ENCODE results near the gene CLSTN2.
"Not testable (repeated sequence)": the region's sequence is repeated elsewhere in the genome, so short reads cannot be mapped to it uniquely, and the experiment has no call there.

Gene CLSTN2

DNA sequence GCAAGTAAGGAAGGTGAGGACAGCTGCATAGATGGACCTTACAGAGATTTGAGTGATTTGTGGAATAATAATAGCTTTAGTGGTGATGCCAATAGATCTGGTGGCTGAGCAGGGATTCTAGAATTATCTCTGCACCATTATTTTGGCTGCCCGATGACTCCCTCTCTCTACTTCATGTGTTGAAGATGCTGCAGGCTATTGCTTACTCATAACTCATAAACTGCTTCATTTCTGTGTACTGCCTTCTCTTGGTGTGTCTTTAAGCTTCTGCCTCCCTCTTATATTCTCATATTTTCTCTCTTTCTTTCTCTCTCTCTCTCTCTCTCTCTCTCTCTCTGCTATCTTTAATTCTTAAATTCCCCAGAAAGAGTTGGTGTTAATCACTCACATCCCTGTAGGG, 486.9 kb downstream of the CLSTN2 start:
- H3K9ac ChIP-seq (ENCODE audit: low read depth in 1 of 2, low read length in 2 of 2) = no peak overlapping the region
- no peaks in the 10 kb centered on the region for H3K36me3 ChIP-seq (ENCODE audit: control insufficient read depth in 1 of 2, insufficient read depth in 2 of 2, low read length in 2 of 2)
- H3K27ac ChIP-seq (ENCODE audit: low read depth, low read length) = no peak overlapping the region
- no peaks in the 10 kb centered on the region for H3K9me3 ChIP-seq (ENCODE audit: control insufficient read depth in 1 of 2, low read length in 2 of 2)
- no peaks in the 10 kb centered on the region for H3K4me1 ChIP-seq (ENCODE audit: control insufficient read depth in 1 of 2, insufficient read depth in 2 of 2, low read length in 2 of 2)
- no peak overlapping the region for H3K4me3 ChIP-seq (ENCODE audit: low read depth in 1 of 2, low read length in 2 of 2)
- no peaks in the 10 kb centered on the region for H3K27me3 ChIP-seq (ENCODE audit: control insufficient read depth in 1 of 2, insufficient read depth in 2 of 2, low read length in 2 of 2)

DNA sequence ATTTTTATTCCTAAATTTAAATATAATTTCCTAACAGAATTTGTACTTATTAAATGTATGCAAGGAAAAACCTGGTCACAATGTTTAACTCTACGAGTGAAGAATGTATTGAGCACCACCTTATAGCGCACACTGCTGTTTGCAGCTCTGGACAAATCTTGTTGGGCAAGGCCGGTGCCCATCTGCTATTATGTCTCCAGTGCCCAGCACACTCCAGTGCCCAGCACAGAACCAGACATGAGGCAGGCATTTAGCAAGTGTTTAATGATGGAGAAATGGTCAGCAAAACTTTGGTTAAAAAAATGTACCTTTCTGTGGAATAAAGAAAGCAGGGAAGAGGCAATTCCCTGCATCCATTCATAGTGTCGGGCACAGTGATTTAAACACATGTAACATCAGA, 488.2 kb downstream of the CLSTN2 start:
- Histone ChIP-seq H3K9me3 (ENCODE audit: control insufficient read depth in 1 of 2, low read length in 2 of 2) (no peaks in the 10 kb centered on the region), H3K9ac (ENCODE audit: low read depth in 1 of 2, low read length in 2 of 2) (no peak overlapping the region), H3K27me3 (ENCODE audit: control insufficient read depth in 1 of 2, insufficient read depth in 2 of 2, low read length in 2 of 2) (no peaks in the 10 kb centered on the region), H3K4me3 (ENCODE audit: low read depth in 1 of 2, low read length in 2 of 2) (no peak overlapping the region), H3K36me3 (ENCODE audit: control insufficient read depth in 1 of 2, insufficient read depth in 2 of 2, low read length in 2 of 2) (no peaks in the 10 kb centered on the region), H3K27ac (ENCODE audit: low read depth, low read length) (no peak overlapping the region), H3K4me1 (ENCODE audit: control insufficient read depth in 1 of 2, insufficient read depth in 2 of 2, low read length in 2 of 2) (no peaks in the 10 kb centered on the region)

DNA sequence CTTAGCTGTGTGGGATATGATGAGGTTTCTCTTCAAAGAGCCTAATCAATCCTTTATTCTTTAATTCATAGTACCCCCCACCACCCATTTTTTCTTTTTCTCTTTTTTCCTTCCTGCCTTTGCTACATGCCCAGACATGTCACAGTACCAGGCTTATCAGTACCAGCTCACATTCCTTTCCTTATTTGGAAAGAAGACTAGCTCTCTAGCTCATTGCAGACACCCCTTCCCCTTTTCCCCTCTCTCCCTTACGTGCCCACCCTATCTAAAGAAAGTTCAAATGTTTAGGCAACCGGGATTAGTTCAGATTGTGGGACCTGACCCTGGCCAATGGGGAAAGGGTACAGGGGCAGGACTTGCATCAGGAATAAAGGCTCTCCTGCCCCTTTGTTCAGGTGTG, 488.6 kb downstream of the CLSTN2 start:
- H3K27ac ChIP-seq (ENCODE audit: low read depth, low read length); H3K4me3 ChIP-seq (ENCODE audit: low read depth in 1 of 2, low read length in 2 of 2); H3K4me1 ChIP-seq (ENCODE audit: control insufficient read depth in 1 of 2, insufficient read depth in 2 of 2, low read length in 2 of 2); H3K9ac ChIP-seq (ENCODE audit: low read depth in 1 of 2, low read length in 2 of 2); H3K27me3 ChIP-seq (ENCODE audit: control insufficient read depth in 1 of 2, insufficient read depth in 2 of 2, low read length in 2 of 2); H3K36me3 ChIP-seq (ENCODE audit: control insufficient read depth in 1 of 2, insufficient read depth in 2 of 2, low read length in 2 of 2); H3K9me3 ChIP-seq (ENCODE audit: control insufficient read depth in 1 of 2, low read length in 2 of 2): not testable (repeated sequence)

DNA sequence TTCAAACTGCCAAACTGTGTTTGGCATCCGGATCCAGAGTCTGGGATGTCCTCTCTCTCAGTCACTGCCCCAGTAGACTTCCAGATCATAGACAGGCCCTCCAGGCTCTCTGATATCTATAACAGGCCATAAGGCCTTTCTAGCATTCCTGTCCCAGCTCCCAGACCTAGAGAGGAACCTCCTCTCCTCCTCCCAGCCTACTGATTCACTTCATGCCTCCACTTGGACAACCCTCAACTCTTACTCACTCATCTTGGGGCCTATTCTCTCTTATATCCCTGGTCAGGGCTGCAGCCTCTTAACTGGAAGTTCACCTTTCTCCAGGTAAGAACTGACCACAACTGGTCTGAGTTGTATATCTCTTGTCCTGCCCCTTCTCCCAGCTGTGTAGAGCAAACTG, 489.2 kb downstream of the CLSTN2 start:
- H3K9me3 ChIP-seq (ENCODE audit: control insufficient read depth in 1 of 2, low read length in 2 of 2) = no peaks in the 10 kb centered on the region
- H3K27ac ChIP-seq (ENCODE audit: low read depth, low read length) = no peak overlapping the region
- no peak overlapping the region for H3K9ac ChIP-seq (ENCODE audit: low read depth in 1 of 2, low read length in 2 of 2)
- H3K36me3 ChIP-seq (ENCODE audit: control insufficient read depth in 1 of 2, insufficient read depth in 2 of 2, low read length in 2 of 2) = no peaks in the 10 kb centered on the region
- no peaks in the 10 kb centered on the region for H3K4me1 ChIP-seq (ENCODE audit: control insufficient read depth in 1 of 2, insufficient read depth in 2 of 2, low read length in 2 of 2)
- no peaks in the 10 kb centered on the region for H3K27me3 ChIP-seq (ENCODE audit: control insufficient read depth in 1 of 2, insufficient read depth in 2 of 2, low read length in 2 of 2)
- H3K4me3 ChIP-seq (ENCODE audit: low read depth in 1 of 2, low read length in 2 of 2) = no peak overlapping the region

DNA sequence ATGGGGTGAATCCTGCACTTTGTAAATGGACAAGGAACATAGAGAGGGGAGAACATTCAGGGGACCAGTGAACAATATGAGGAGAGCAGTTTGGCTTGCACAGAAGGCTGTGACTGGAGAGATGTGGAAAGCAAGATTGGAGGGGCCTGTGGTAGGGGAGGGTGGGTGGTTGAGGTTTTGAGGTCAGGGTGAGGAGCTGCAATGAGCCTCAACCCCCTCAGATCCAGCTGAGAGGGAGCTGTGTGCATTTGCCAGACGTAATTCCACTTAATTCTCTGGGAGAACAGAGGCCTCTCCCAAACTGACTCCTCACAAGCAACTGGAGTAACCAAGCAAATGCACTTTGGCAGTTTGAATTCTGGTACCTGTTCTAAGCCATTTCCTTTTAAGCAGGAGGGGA, 489.7 kb downstream of the CLSTN2 start:
- Histone ChIP-seq H3K27me3 (ENCODE audit: control insufficient read depth in 1 of 2, insufficient read depth in 2 of 2, low read length in 2 of 2) (no peaks in the 10 kb centered on the region), H3K4me1 (ENCODE audit: control insufficient read depth in 1 of 2, insufficient read depth in 2 of 2, low read length in 2 of 2) (no peaks in the 10 kb centered on the region), H3K9ac (ENCODE audit: low read depth in 1 of 2, low read length in 2 of 2) (no peak overlapping the region), H3K4me3 (ENCODE audit: low read depth in 1 of 2, low read length in 2 of 2) (no peak overlapping the region), H3K9me3 (ENCODE audit: control insufficient read depth in 1 of 2, low read length in 2 of 2) (no peaks in the 10 kb centered on the region), H3K36me3 (ENCODE audit: control insufficient read depth in 1 of 2, insufficient read depth in 2 of 2, low read length in 2 of 2) (no peaks in the 10 kb centered on the region), H3K27ac (ENCODE audit: low read depth, low read length) (no peak overlapping the region)

DNA sequence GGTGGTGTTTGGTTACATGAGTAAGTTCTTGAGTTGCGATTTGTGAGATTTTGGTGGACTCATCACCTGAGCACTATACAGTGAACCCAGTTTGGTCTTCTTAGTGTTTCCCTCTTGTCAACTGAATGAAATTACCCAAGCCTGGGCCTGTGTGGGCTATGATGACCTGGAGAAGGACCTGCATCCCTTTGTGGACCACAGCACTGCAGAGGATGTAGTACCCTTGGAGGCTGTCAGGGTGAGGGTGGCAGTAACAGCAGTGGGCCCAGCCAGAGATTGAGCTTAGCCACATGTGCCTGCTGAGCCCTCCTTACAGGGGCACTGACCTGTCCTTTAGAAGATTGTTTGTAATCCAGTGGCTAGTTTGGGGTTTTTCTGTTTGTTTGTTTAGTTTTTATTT, 492.8 kb downstream of the CLSTN2 start:
- Histone ChIP-seq H3K27me3 (ENCODE audit: control insufficient read depth in 1 of 2, insufficient read depth in 2 of 2, low read length in 2 of 2) (no peaks in the 10 kb centered on the region), H3K36me3 (ENCODE audit: control insufficient read depth in 1 of 2, insufficient read depth in 2 of 2, low read length in 2 of 2) (no peaks in the 10 kb centered on the region), H3K9ac (ENCODE audit: low read depth in 1 of 2, low read length in 2 of 2) (no peak overlapping the region), H3K9me3 (ENCODE audit: control insufficient read depth in 1 of 2, low read length in 2 of 2) (no peaks in the 10 kb centered on the region), H3K4me1 (ENCODE audit: control insufficient read depth in 1 of 2, insufficient read depth in 2 of 2, low read length in 2 of 2) (no peaks in the 10 kb centered on the region), H3K27ac (ENCODE audit: low read depth, low read length) (no peak overlapping the region), H3K4me3 (ENCODE audit: low read depth in 1 of 2, low read length in 2 of 2) (no peak overlapping the region)

DNA sequence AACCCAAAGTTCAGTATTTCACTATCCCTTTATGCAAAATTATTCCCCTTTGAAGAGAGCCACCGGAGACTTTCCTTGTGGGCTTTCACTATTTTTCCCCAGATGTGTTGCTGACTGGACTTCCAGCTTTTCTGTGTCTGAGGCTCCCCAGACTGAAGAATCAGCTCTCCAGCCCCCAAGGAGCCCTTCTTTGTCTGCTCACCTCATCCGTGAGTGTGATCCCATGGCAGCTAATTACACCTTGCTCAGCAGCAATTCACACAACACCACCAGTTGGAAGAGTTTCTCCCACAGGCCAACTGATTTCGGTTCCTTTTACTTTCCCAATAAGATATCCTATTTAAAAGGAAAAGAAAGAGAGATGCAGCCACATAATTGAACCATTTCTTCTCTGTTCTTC, 493.4 kb downstream of the CLSTN2 start:
- Histone ChIP-seq H3K4me3 (ENCODE audit: low read depth in 1 of 2, low read length in 2 of 2) (no peak overlapping the region), H3K4me1 (ENCODE audit: control insufficient read depth in 1 of 2, insufficient read depth in 2 of 2, low read length in 2 of 2) (no peaks in the 10 kb centered on the region), H3K9me3 (ENCODE audit: control insufficient read depth in 1 of 2, low read length in 2 of 2) (no peaks in the 10 kb centered on the region), H3K9ac (ENCODE audit: low read depth in 1 of 2, low read length in 2 of 2) (no peak overlapping the region), H3K36me3 (ENCODE audit: control insufficient read depth in 1 of 2, insufficient read depth in 2 of 2, low read length in 2 of 2) (no peaks in the 10 kb centered on the region), H3K27ac (ENCODE audit: low read depth, low read length) (no peak overlapping the region), H3K27me3 (ENCODE audit: control insufficient read depth in 1 of 2, insufficient read depth in 2 of 2, low read length in 2 of 2) (no peaks in the 10 kb centered on the region)

DNA sequence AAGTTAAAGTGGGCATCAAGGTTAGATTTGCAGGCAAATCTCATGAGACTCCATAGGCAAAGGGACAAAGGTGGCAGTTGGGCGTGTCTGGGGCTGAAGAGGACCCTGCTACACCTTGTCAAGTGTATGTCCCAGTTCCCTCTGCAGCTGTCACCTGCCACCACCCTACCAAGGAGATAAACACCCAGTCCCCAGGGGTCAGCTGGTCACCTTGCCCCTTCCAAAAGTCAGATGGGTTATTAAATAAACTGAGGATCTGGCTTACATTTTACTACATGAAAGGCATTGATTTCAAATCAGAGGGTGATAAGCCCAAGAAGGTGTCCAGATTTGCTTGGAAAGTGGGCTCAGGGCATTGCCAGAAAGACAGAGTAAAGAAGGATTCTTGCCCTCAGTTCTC, 494.8 kb downstream of the CLSTN2 start:
- H3K9ac ChIP-seq (ENCODE audit: low read depth in 1 of 2, low read length in 2 of 2) = no peak overlapping the region
- H3K4me1 ChIP-seq (ENCODE audit: control insufficient read depth in 1 of 2, insufficient read depth in 2 of 2, low read length in 2 of 2) = no peaks in the 10 kb centered on the region
- no peaks in the 10 kb centered on the region for H3K27me3 ChIP-seq (ENCODE audit: control insufficient read depth in 1 of 2, insufficient read depth in 2 of 2, low read length in 2 of 2)
- H3K36me3 ChIP-seq (ENCODE audit: control insufficient read depth in 1 of 2, insufficient read depth in 2 of 2, low read length in 2 of 2) = no peaks in the 10 kb centered on the region
- no peaks in the 10 kb centered on the region for H3K9me3 ChIP-seq (ENCODE audit: control insufficient read depth in 1 of 2, low read length in 2 of 2)
- no peak overlapping the region for H3K4me3 ChIP-seq (ENCODE audit: low read depth in 1 of 2, low read length in 2 of 2)
- H3K27ac ChIP-seq (ENCODE audit: low read depth, low read length) = no peak overlapping the region

DNA sequence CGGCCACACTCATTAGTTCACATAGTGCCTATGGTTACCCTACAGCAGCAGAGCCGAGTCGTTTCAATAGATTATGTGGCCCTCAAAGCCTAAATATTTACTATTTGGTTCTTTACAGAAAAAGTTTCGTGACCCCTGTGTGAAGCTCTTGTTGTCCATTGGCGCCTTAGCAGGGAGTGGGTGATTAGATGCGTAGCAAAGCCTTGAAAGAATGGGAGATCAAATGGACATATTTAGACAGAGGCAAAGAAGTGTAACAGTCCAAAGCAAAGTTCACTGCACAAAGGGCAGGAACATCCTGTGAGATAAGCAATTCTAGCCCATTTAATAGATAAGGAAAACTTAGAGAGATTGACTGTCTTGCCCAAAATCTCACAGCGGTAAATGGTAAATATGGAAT, 495.5 kb downstream of the CLSTN2 start:
- H3K27me3 ChIP-seq (ENCODE audit: control insufficient read depth in 1 of 2, insufficient read depth in 2 of 2, low read length in 2 of 2) = no peaks in the 10 kb centered on the region
- no peak overlapping the region for H3K4me3 ChIP-seq (ENCODE audit: low read depth in 1 of 2, low read length in 2 of 2)
- no peaks in the 10 kb centered on the region for H3K9me3 ChIP-seq (ENCODE audit: control insufficient read depth in 1 of 2, low read length in 2 of 2)
- H3K36me3 ChIP-seq (ENCODE audit: control insufficient read depth in 1 of 2, insufficient read depth in 2 of 2, low read length in 2 of 2) = no peaks in the 10 kb centered on the region
- H3K27ac ChIP-seq (ENCODE audit: low read depth, low read length) = no peak overlapping the region
- no peaks in the 10 kb centered on the region for H3K4me1 ChIP-seq (ENCODE audit: control insufficient read depth in 1 of 2, insufficient read depth in 2 of 2, low read length in 2 of 2)
- no peak overlapping the region for H3K9ac ChIP-seq (ENCODE audit: low read depth in 1 of 2, low read length in 2 of 2)

DNA sequence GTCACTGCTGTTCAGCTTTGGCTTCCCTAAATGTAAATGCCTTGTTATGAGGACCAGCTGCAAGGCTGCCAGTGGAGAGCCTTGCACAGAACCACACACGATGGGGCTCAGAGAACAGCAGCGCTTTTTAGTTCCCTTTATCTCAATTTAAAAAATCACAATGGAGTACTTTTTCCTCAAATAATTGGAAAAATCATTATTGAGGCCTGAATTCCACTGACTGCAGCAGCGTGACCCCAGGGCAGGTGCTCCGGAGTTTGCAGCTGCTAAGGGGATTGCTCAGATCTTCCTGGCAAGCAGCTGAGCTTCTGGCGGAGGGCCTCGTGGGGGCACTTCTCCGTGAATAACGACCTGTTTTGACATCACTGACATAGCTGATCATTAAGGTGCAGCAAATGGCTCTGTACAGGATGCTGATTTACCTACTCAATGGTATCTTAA, 497.3 kb downstream of the CLSTN2 start:
- H3K27me3 ChIP-seq (ENCODE audit: control insufficient read depth in 1 of 2, insufficient read depth in 2 of 2, low read length in 2 of 2) = no peaks in the 10 kb centered on the region
- no peak overlapping the region for H3K4me3 ChIP-seq (ENCODE audit: low read depth in 1 of 2, low read length in 2 of 2)
- no peaks in the 10 kb centered on the region for H3K4me1 ChIP-seq (ENCODE audit: control insufficient read depth in 1 of 2, insufficient read depth in 2 of 2, low read length in 2 of 2)
- no peak overlapping the region for H3K9ac ChIP-seq (ENCODE audit: low read depth in 1 of 2, low read length in 2 of 2)
- no peaks in the 10 kb centered on the region for H3K36me3 ChIP-seq (ENCODE audit: control insufficient read depth in 1 of 2, insufficient read depth in 2 of 2, low read length in 2 of 2)
- H3K9me3 ChIP-seq (ENCODE audit: control insufficient read depth in 1 of 2, low read length in 2 of 2) = no peaks in the 10 kb centered on the region
- no peak overlapping the region for H3K27ac ChIP-seq (ENCODE audit: low read depth, low read length)

DNA sequence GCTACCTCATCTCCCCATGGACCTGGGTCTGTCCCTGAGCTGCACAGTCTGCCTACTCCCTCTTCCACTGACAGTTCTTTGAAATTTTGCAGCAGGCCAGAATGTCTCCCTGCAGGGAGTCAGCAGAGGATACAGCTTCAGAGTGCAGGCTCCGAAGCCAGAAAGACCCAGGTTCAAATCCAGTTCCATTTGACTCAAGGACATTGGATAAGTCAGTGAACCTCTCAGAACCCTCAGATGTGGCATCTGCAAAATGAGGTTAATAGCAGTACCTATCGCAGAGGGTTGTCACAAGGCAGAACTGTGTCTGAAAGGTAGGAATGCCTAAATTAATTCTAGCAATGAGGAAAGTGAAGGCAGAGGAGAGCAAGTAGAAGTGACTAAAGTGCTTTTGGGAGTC, 498.4 kb downstream of the CLSTN2 start:
- H3K9me3 ChIP-seq (ENCODE audit: control insufficient read depth in 1 of 2, low read length in 2 of 2) = no peaks in the 10 kb centered on the region
- no peaks in the 10 kb centered on the region for H3K4me1 ChIP-seq (ENCODE audit: control insufficient read depth in 1 of 2, insufficient read depth in 2 of 2, low read length in 2 of 2)
- H3K4me3 ChIP-seq (ENCODE audit: low read depth in 1 of 2, low read length in 2 of 2) = no peak overlapping the region
- no peak overlapping the region for H3K27ac ChIP-seq (ENCODE audit: low read depth, low read length)
- H3K9ac ChIP-seq (ENCODE audit: low read depth in 1 of 2, low read length in 2 of 2) = no peak overlapping the region
- no peaks in the 10 kb centered on the region for H3K27me3 ChIP-seq (ENCODE audit: control insufficient read depth in 1 of 2, insufficient read depth in 2 of 2, low read length in 2 of 2)
- no peaks in the 10 kb centered on the region for H3K36me3 ChIP-seq (ENCODE audit: control insufficient read depth in 1 of 2, insufficient read depth in 2 of 2, low read length in 2 of 2)

Data from duodenal mucosa (tissue), 2 donors.